Fibroblast of pulmonary artery (primary cell): Measurements from ENCODE around the gene APBB1.
A peak's percentile ranks its signal among the peaks of the same experiment; 100 is the strongest.

ENCODE experiments used
- DNase-seq: peaks from one replicate; pipeline ENCODE4 v3.0.0-alpha.2; 2010; ENCODE audit warnings: low read depth
- H3K4me3 ChIP-seq: replicated peaks from 2 replicates; pipeline ENCODE4 v1.5.1; 2011; ENCODE audit warnings: low read depth, mild to moderate bottlenecking, control low read depth, low read length, moderate library complexity
- CTCF ChIP-seq: IDR thresholded peaks from 2 replicates; pipeline ENCODE4 v1.5.1; 2011; ENCODE audit warnings: mild to moderate bottlenecking, control low read depth, low read length, inconsistent platforms; ENCODE audit errors: missing control alignments

APBB1 gene

DNA sequence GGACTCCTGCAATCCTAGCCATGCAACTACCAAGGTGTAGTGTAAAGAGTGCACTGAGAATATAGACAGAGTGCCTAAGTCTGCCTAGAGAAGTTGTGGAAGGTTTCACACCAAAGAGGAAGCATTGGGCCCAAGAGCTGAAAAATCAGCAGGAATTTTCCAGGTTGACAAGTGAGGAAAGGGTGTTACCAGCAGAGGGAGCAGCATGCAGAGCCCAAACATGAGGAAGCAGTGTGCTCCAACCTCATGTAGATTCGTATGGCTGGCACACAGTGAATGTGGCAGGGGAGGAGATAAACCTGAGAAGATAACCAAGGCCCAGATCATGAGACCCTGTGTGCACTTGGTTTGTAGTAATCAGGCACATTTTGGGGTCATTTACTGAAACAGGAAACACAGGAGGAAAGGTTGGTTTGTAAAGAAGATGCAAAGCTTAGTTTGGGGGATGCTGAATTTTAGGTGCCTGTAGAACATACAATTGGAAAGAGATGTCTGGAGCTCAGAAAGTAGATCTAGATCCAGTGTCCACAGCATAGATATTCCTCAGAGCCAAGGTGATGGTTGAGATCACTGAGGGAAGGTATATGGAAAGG lies 20.2 kb upstream of the APBB1 start:
- peak; percentile 94 for TF ChIP-seq CTCF
- peak; percentile 70 for DNase-seq
- H3K4me3 ChIP-seq: no peak overlapping the region

GRCh38 chr11:6437993-6438392 lies 19.1 kb upstream of the APBB1 start:
- H3K4me3 ChIP-seq: no peak overlapping the region
- no peak for DNase-seq
- TF ChIP-seq CTCF: no peak

GRCh38 chr11:6437423-6437822 lies 18.5 kb upstream of the APBB1 start:
- DNase-seq: no peak
- no peak overlapping the region for H3K4me3 ChIP-seq
- TF ChIP-seq CTCF: no peak

- TF ChIP-seq CTCF: no peak
- no peak overlapping the region for H3K4me3 ChIP-seq
- no peak for DNase-seq
Measured at GRCh38 chr11:6433998-6434660, 15.2 kb upstream of the APBB1 start.

DNA sequence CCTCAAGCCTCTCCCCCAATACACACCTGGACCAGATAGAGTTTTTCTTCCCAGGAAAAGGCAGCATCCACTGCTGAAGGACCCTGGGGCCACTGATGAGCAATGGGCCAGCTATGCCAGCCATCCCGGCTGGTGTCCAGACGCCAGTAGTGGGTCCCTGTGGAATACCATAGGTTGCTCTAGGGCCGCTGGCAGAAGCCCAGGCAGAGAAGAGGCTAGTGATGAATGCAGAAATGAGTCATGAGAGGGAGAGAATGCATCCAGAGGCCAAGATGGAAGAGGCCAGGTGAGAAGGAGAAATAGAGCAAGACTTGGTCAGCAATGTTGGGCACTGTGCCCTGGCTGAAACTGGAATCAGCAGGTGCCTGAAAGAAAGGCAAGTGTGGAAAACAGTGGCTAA lies 13.0 kb upstream of the APBB1 start:
- DNase-seq: peak; percentile 50
- no peak overlapping the region for H3K4me3 ChIP-seq
- no peak for TF ChIP-seq CTCF

DNA sequence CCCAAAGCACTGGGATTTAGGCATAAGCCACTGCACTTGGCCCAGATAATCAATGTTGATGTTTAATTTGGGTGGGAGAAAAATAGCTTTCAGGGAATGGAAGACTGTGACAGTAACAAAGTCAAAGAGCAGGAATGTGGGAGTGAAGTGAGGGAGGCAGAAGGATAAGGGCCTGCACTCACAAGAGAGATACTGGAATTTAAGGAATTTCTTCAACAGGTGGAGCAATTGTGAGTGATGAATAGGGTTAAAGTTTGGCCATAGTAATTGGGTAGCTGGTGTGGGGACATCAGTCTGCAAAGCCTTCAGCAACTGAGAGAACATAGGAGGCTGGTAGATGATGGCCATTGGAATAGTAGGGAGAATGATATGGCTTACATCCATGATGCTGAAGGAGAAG lies 8.6 kb upstream of the APBB1 start:
- no peak overlapping the region for H3K4me3 ChIP-seq
- no peak for DNase-seq
- TF ChIP-seq CTCF: no peak

GRCh38 chr11:6420677-6421076 lies 1.8 kb upstream of the APBB1 start:
- no peak overlapping the region for H3K4me3 ChIP-seq
- no peak for DNase-seq
- no peak for TF ChIP-seq CTCF
